AG04450 (cell line): ENCODE data around the gene RPL31. TPM values are rescaled to one million over a fixed set of nuclear protein-coding genes. Genes with fewer than 3 reads are reported as not detected.

ENCODE experiments used
- CTCF ChIA-PET: fragments of 300-600, 350-600 bp; formaldehyde crosslinking; extraction: SDS; loops from one replicate; lab custom pipeline; 2022; ENCODE audit warnings: antibody characterized with exemption, inconsistent platforms; lab: Charles Lee
- POLR2A ChIA-PET: fragments of 350-600 bp; formaldehyde crosslinking; extraction: SDS; loops from one replicate; lab custom pipeline; 2021; ENCODE audit warnings: antibody characterized with exemption, inconsistent platforms; lab: Yijun Ruan, JAX
- DNase-seq: peaks from one replicate; pipeline ENCODE4 v3.0.0-alpha.2; 2011; ENCODE audit warnings: low read depth, low spot score
- H3K27ac ChIP-seq: one replicate; pipeline ENCODE4 v1.5.1; 2012; ENCODE audit warnings: low read depth, low read length, control low read depth
- H3K27me3 ChIP-seq: one replicate; pipeline ENCODE4 v1.6.0; 2012; ENCODE audit warnings: low read length; ENCODE audit not compliant: control insufficient read depth, insufficient read depth
- H3K4me3 ChIP-seq: 2 replicates; pipeline ENCODE4 v1.5.1; 2011; ENCODE audit warnings: mild to moderate bottlenecking, low read depth, low read length, control low read depth
- H3K9me3 ChIP-seq: 2 replicates; pipeline ENCODE4 v1.5.1; 2012; ENCODE audit warnings: low read length; ENCODE audit not compliant: control insufficient read depth, insufficient read depth
- polyA plus RNA-seq: library from polyadenylated mRNA; depleted of rRNA; stranded (reverse); fragments of >200 nt; gene quantifications from 2 replicates; pipeline ENCODE4 v1.2.3, GENCODE V29; 2011
- TF ChIP-seq, protein P1 (sequence below): IDR thresholded peaks from 2 replicates; pipeline ENCODE4 v1.5.1; 2011; ENCODE audit warnings: low read depth, low read length, control low read depth, inconsistent platforms

Gene RPL31
- polyA plus RNA-seq, 1 experiment = 2,534 TPM

DNA sequence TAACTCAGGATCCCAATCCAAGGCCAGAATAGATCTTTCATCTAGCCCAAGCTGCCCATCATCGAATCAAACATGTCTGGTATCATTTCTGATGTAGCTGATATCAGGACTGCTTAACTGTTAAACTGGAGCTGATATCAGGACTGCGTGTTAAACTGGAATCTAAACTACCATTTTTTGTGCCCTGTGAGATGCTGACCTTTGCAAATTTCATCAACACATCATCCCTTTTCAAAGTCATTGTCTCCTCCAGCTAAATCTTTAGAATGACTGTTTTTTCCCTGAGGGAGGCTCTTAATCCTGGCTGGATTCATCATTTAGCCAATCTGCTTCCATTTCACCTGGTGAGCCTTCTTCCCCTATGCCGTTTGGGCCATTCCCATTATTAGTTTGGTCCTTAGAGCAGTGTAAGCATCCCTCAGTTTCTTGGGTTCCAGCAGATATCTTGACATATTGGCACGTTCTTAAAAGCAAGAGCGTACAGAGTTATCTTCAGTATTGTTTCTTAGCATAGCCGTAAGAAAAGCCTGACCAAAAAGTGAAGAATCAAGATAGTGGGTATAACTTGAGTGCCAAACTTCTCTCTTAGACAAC is 12.3 kb downstream of the RPL31 start:
- Histone ChIP-seq H3K4me3 (no peak overlapping the region), H3K27ac (no peak overlapping the region), H3K9me3 (no peaks in the 10 kb centered on the region), H3K27me3 (no peaks in the 10 kb centered on the region)
- ChIA-PET CTCF (interaction anchor here (0.8 to 3.4 kb wide), 4 partner anchors 175 to 404 kb away, joined by 3 to 21 read pairs (median 6); no protein-coding TSS in a partner anchor), POLR2A (no interaction called here)
- DNase-seq = no peak
- TF ChIP-seq, protein P1, sequence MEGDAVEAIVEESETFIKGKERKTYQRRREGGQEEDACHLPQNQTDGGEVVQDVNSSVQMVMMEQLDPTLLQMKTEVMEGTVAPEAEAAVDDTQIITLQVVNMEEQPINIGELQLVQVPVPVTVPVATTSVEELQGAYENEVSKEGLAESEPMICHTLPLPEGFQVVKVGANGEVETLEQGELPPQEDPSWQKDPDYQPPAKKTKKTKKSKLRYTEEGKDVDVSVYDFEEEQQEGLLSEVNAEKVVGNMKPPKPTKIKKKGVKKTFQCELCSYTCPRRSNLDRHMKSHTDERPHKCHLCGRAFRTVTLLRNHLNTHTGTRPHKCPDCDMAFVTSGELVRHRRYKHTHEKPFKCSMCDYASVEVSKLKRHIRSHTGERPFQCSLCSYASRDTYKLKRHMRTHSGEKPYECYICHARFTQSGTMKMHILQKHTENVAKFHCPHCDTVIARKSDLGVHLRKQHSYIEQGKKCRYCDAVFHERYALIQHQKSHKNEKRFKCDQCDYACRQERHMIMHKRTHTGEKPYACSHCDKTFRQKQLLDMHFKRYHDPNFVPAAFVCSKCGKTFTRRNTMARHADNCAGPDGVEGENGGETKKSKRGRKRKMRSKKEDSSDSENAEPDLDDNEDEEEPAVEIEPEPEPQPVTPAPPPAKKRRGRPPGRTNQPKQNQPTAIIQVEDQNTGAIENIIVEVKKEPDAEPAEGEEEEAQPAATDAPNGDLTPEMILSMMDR = no peak

DNA sequence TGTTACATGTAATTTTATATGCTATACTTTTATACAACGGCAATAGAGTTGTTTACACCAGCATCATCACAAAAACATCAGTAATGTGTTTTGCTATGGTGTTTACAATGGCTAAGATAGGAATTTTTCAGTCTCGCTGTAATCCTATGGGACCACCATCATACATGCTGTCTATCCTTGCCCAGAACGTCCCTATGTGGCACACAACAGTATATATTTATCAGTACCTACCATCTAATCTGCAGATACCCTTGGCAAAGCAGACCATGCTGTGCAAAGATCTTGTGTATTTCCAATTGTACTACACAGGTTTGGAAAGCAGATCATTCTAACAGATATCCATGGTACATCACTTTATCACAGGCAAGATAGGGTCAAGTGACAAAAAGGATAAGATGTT is 15.3 kb downstream of the RPL31 start:
- Histone ChIP-seq H3K27me3 (no peaks in the 10 kb centered on the region), H3K9me3 (no peaks in the 10 kb centered on the region), H3K4me3 (no peak overlapping the region), H3K27ac (no peak overlapping the region)
- TF ChIP-seq, protein P1 = no peak
- CTCF ChIA-PET = interaction anchor here (0.7 to 1.3 kb wide), 3 partner anchors 171 to 813 kb away, joined by 3 to 5 read pairs (median 3); no protein-coding TSS in a partner anchor
- POLR2A ChIA-PET = no interaction called here
- DNase-seq = no peak

DNA sequence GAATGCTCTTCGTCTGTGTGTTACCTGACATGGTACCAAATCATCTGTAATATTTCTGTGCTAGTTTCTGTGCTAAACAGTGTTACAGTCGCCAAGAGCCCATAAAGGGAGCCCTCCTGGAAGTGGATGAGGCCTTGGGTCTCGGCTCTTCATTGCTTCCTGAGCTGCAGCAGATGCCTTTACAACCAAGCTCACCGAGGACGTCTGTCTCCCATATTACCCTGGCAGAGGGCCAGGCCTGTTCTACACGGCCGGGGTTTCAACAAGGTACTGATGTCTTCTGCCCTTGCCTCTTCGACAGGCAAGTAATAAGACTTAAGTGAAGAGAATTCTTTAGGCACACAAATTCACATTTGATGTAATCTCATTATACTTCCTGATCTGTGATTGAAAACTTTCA is 16.8 kb downstream of the RPL31 start:
- CTCF ChIA-PET = interaction anchor here (0.6 to 1.1 kb wide), 2 partner anchors 17 to 170 kb away, joined by 4 read pairs; no protein-coding TSS in a partner anchor
- POLR2A ChIA-PET = no interaction called here
- TF ChIP-seq, protein P1 = no peak

DNA sequence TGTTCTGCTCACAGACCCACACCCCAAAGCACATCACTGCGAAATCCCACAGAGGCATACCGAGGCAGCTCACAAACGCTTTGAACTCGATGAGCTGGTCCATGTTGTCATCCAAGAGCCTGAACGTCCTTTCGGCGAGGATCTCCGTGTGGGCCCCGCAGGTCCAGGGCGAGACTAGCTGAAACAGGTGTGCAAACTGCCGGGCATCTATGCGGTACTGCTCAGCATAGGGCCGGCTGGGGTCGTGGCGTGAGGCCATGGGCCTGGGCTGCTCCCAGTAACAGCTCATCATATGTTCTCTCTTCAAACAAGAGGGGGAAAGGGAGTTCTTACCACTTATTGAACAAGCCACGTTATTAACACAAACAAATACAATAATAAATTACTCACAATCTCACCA is 20.1 kb downstream of the RPL31 start:
- no peak overlapping the region for H3K4me3 ChIP-seq
- H3K27me3 ChIP-seq = no peaks in the 10 kb centered on the region
- DNase-seq = no peak
- CTCF ChIA-PET = interaction anchor here (1.3 to 3.3 kb wide), 4 partner anchors 9 to 183 kb away, joined by 3 to 14 read pairs (median 6); no protein-coding TSS in a partner anchor
- POLR2A ChIA-PET = no interaction called here
- TF ChIP-seq, protein P1 = no peak
- no peaks in the 10 kb centered on the region for H3K9me3 ChIP-seq
- no peak overlapping the region for H3K27ac ChIP-seq

More for the DNA sequence above, 16.8 kb downstream of the RPL31 start:
- Histone ChIP-seq H3K9me3 (no peaks in the 10 kb centered on the region), H3K27ac (no peak overlapping the region), H3K27me3 (no peaks in the 10 kb centered on the region), H3K4me3 (no peak overlapping the region)
- DNase-seq = no peak

DNA sequence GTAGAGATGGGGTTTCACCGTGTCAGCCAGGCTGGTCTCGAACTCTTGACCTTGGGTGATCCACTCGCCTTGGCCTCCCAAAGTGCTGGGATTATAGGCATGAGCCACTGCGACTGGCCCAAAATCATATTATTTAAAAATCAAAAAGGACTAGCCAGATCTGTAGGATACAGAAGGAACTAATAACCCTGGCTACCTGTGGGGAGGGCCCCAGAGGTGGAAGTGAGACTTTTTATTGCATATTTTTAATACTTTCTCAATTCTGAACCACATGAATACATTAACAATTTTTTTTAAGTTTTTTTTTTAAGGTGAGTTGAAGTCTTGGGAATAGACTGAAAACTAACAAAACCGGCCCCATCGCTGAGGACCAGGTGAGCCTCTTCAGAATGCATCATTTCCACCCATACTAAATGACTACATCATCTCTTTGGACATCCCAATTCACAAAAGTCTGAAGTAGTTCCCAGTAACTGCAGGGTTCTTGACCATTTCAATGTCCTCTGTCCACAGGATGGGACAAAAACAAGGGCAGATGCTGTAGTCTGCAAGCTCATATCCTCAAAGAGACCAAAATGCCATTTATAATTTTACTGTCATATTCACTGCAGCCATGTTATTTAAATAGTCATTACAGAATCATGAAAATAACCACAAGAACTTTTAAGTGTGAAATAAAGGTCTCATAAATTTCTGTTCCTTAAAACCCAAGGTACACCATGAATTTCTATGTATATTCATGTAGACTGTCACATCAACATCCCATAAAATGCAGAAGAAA is 21.4 kb downstream of the RPL31 start:
- H3K27ac ChIP-seq = no peak overlapping the region
- H3K9me3 ChIP-seq = no peaks in the 10 kb centered on the region
- CTCF ChIA-PET = interaction anchor here (1.6 to 3.3 kb wide), 3 partner anchors 11 to 182 kb away, joined by 6 to 14 read pairs (median 7); no protein-coding TSS in a partner anchor
- H3K4me3 ChIP-seq = no peak overlapping the region
- TF ChIP-seq, protein P1 = no peak
- POLR2A ChIA-PET = no interaction called here
- DNase-seq = no peak
- no peaks in the 10 kb centered on the region for H3K27me3 ChIP-seq
